ENCODE measurements around the gene IKZF2. TPM values are rescaled to one million over a fixed set of nuclear protein-coding genes. Genes with fewer than 3 reads are reported as not detected.

IKZF2 gene
- total RNA-seq, 1 experiment from 2014 or later = 26.1 TPM

DNA sequence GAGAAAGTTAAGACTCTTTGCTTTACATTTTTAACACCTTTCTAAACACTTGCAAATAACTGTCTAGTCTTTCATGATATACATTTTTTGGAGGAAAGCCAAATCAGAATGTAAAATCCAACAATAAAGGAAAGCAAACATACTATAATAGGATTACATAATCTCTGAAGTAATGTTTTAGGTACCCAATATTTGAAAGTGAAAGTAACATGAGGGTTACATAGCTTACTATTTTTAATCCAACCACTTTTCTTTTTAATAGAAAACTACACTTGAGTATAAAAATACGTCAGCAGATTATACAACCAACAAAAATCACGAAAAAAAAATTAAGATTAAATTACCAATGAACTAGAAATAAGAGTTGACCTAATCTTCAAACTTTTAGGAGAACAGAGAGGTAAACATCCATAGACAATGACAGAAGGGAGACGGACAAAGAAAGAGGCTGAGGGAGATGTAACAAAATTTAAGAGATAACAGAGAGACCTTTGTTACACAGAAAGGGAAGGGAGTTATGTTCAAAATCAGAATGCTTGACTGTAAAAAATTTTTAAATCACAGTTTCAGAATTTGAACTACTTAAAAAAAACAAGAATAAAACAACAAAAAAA lies 150.0 kb downstream of the IKZF2 start:
- Mint-ChIP-seq H3K9me3 (ENCODE audit: low read depth, unreplicated experiment) (no peaks in the 10 kb centered on the region), H3K4me3 (ENCODE audit: low read depth, unreplicated experiment) (no peak overlapping the region), H3K36me3 (ENCODE audit: insufficient read depth, unreplicated experiment) (no peaks in the 10 kb centered on the region), H3K27me3 (ENCODE audit: unreplicated experiment) (no peaks in the 10 kb centered on the region), H3K27ac (ENCODE audit: unreplicated experiment) (no peak overlapping the region), H3K4me1 (ENCODE audit: low read depth, unreplicated experiment) (peaks cover 7% of the 10 kb centered on the region)
- no TSS peak for BruUV-seq (replicated peaks)
- CTCF ChIA-PET = no interaction called here
- no peak for DNase-seq
- TF ChIP-seq CTCF (IDR thresholded peaks at IDR 0.05; ENCODE audit: unreplicated experiment) = no peak
- intact Hi-C loops (cut with micrococcal nuclease; ENCODE audit: unreplicated experiment) = no loop called here

DNA sequence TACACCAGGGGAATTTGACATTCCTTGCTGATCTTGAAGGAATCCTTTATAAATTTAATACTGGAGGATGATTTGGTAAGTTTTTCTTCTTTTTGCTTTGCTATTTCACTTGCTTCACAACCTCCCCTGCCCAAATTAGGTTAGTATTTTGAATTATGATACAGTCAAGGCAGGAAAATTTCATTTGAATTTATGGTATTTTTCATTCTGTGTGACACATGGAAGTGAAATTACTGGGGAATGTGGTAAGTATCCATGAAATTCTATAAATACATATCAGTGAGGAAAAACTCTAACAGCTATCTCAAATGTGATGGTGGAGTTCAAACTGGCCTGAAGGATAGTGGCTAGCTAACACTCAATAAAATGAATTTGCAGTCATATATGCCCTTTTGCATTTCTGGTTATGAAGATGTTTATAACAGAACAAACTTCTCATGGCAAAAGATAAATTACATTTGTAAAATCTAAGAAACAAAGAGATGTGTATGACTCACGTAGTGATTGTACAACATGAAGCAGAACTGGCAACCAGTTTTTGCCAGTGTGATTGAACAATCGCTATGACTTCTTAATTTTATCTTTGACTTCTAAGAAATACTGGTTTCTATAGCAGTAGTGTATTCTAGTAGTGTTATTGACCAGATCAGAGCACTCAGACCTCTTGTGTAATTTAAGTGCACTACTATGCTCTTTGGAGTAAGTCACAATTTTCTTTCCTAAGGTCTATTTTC lies 152.6 kb downstream of the IKZF2 start:
- no peak overlapping the region for H3K27ac Mint-ChIP-seq (ENCODE audit: unreplicated experiment)
- peaks cover 7% of the 10 kb centered on the region for H3K4me1 Mint-ChIP-seq (ENCODE audit: low read depth, unreplicated experiment)
- H3K27me3 Mint-ChIP-seq (ENCODE audit: unreplicated experiment) = no peaks in the 10 kb centered on the region
- H3K36me3 Mint-ChIP-seq (ENCODE audit: insufficient read depth, unreplicated experiment) = no peaks in the 10 kb centered on the region
- no peak overlapping the region for H3K4me3 Mint-ChIP-seq (ENCODE audit: low read depth, unreplicated experiment)
- DNase-seq = no peak
- CTCF ChIA-PET = no interaction called here
- no peak for TF ChIP-seq CTCF (IDR thresholded peaks at IDR 0.05; ENCODE audit: unreplicated experiment)
- intact Hi-C loops (cut with micrococcal nuclease; ENCODE audit: unreplicated experiment) = no loop called here
- H3K9me3 Mint-ChIP-seq (ENCODE audit: low read depth, unreplicated experiment) = no peaks in the 10 kb centered on the region
- no TSS peak for BruUV-seq (replicated peaks)

DNA sequence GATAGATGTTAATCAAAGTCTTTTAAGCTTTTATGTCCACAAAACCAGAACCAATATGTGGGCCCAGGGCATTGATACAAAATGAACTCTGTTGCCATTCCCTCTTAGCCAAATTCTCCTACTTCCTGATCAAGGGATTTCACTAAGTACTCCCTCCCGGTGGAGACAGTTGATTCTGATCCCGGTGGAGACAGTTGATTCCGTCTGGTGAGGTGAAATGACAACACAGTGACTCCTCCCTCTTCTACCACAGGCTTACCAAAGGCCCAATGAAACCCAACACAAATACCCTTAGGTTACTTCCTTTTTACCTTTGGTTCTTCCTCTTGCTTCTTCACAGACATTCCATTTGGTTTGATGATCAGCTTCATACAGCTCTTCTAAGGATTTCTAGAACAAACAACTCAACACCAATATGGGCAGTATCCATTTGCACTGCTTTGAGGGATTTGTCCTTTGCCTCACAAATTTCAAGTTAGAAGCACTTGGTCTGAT lies 153.8 kb downstream of the IKZF2 start:
- H3K4me1 Mint-ChIP-seq (ENCODE audit: low read depth, unreplicated experiment) = peaks cover 7% of the 10 kb centered on the region
- CTCF ChIA-PET = no interaction called here

DNA sequence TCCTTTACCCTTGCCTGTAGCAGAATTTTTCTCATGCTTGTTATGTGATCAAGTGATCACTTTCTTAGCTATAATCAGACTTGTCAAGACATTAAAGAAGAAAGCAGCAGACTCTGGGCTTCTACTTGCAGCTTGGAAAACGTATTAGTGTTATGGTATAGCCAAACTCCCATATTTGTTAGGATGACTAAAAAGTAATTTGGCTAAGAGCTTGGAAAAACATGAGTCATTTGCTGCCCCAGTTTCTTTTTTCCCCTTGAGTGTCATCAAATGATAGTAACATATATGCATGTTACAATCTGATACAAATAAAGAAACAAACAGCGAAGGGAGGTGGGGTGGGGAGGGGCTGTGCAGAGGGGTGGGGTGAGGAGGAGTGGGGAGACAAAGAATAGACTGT lies 155.5 kb downstream of the IKZF2 start:
- Mint-ChIP-seq H3K4me3 (ENCODE audit: low read depth, unreplicated experiment) (no peak overlapping the region), H3K9me3 (ENCODE audit: low read depth, unreplicated experiment) (no peaks in the 10 kb centered on the region), H3K36me3 (ENCODE audit: insufficient read depth, unreplicated experiment) (no peaks in the 10 kb centered on the region), H3K4me1 (ENCODE audit: low read depth, unreplicated experiment) (no peaks in the 10 kb centered on the region), H3K27me3 (ENCODE audit: unreplicated experiment) (no peaks in the 10 kb centered on the region), H3K27ac (ENCODE audit: unreplicated experiment) (no peak overlapping the region)
- TF ChIP-seq CTCF (IDR thresholded peaks at IDR 0.05; ENCODE audit: unreplicated experiment) = no peak
- CTCF ChIA-PET = no interaction called here
- intact Hi-C loops (cut with micrococcal nuclease; ENCODE audit: unreplicated experiment) = no loop called here
- no peak for DNase-seq
- no TSS peak for BruUV-seq (replicated peaks)

More for the DNA sequence above, 153.8 kb downstream of the IKZF2 start:
- no peak for TF ChIP-seq CTCF (IDR thresholded peaks at IDR 0.05; ENCODE audit: unreplicated experiment)
- DNase-seq = no peak
- Mint-ChIP-seq H3K27me3 (ENCODE audit: unreplicated experiment) (no peaks in the 10 kb centered on the region), H3K36me3 (ENCODE audit: insufficient read depth, unreplicated experiment) (no peaks in the 10 kb centered on the region), H3K27ac (ENCODE audit: unreplicated experiment) (no peak overlapping the region), H3K9me3 (ENCODE audit: low read depth, unreplicated experiment) (no peaks in the 10 kb centered on the region), H3K4me3 (ENCODE audit: low read depth, unreplicated experiment) (no peak overlapping the region)
- BruUV-seq (replicated peaks) = no TSS peak
- intact Hi-C loops (cut with micrococcal nuclease; ENCODE audit: unreplicated experiment) = no loop called here

Measured in Calu3 (cell line).